T-helper 17 cell (primary cell): ENCODE measurements around the gene OLFML2A. TPM values are rescaled to one million over a fixed set of nuclear protein-coding genes. Genes with fewer than 3 reads are reported as not detected.

Experiments
- ATAC-seq: fragments of 150-1000 bp; cut with Tn5 transposase; 2 replicates; pipeline ENCODE4 v1.10.0; 2021; ENCODE audit warnings: mild to moderate bottlenecking, moderate library complexity
- DNase-seq, 3 donors: peaks; one replicate each; pipeline versions ENCODE4 v3.0.0 to v3.0.0-alpha.2; 2020 to 2021
- H3K9me3 ChIP-seq: one replicate; pipeline ENCODE4 v1.7.0; 2013; ENCODE audit warnings: low read length, mild to moderate bottlenecking; ENCODE audit not compliant: control insufficient read depth, poor library complexity, severe bottlenecking
- H3K27ac Mint-ChIP-seq: one replicate; pipeline ENCODE4 v1.8.0; 2022; ENCODE audit warnings: mild to moderate bottlenecking, moderate library complexity, mixed read lengths
- H3K27me3 Mint-ChIP-seq: one replicate; pipeline ENCODE4 v1.8.0; 2022; ENCODE audit warnings: mixed read lengths
- H3K36me3 Mint-ChIP-seq: one replicate; pipeline ENCODE4 v1.8.0; 2022; ENCODE audit warnings: low read depth, mixed read lengths
- H3K4me1 Mint-ChIP-seq: one replicate; pipeline ENCODE4 v1.8.0; 2022; ENCODE audit warnings: mild to moderate bottlenecking, mixed read lengths
- H3K4me3 Mint-ChIP-seq: one replicate; pipeline ENCODE4 v1.8.0; 2022; ENCODE audit warnings: mild to moderate bottlenecking, moderate library complexity, mixed read lengths
- total RNA-seq, 4 donors: library from RNA in 2 of 4; stranded (reverse) in 2 of 4; gene quantifications; one replicate each; pipeline ENCODE4 v1.2.3 and lab custom pipeline; 2022 to 2026

The OLFML2A gene
- total RNA-seq, 2 donors from 2014 or later: not detected

DNA sequence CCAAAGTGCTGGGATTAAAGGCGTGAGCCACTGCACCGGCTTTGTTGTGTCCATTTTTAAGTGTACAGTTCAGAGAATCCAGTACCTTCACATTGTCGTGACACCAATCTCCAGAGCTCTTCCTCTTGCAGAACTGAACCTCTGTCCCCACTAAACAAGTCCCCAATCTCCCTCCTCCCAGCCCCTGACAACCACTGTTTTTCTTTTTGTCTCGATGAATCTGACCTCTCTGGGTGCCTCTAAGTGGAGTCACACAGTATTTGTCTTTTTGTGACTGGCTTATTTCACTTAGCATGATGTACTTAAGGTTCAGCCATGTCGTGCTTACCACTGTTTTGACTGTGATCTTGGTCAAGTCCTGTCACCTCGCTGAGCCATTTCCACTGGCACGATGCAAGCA is 77.9 kb downstream of the OLFML2A start:
- no peaks in the 10 kb centered on the region for H3K9me3 ChIP-seq
- Mint-ChIP-seq H3K27me3 (no peaks in the 10 kb centered on the region), H3K4me1 (peaks cover 16% of the 10 kb centered on the region), H3K4me3 (no peak overlapping the region), H3K36me3 (no peaks in the 10 kb centered on the region), H3K27ac (peak overlapping the region; percentile 93)
- no peak for DNase-seq
- ATAC-seq: no peak

DNA sequence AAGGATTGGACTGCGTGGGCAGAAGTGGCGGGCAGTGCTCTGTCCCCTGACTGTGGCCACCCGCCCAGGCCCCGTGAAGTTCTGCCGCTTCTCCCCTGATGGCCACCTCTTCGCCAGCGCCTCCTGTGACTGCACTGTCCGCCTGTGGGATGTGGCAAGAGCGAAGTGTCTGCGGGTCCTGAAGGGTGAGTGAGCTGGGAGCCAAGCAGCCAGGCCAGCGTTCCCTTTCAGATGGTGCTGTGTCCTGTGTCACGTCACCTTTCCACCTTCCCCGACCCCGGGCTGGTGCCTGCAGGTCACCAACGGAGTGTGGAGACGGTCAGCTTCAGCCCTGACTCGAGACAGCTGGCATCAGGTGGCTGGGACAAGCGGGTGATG is 78.6 kb downstream of the OLFML2A start:
- DNase-seq (no peak), ATAC-seq (no peak)
- H3K36me3 Mint-ChIP-seq: peaks cover 4% of the 10 kb centered on the region
- H3K27me3 Mint-ChIP-seq: no peaks in the 10 kb centered on the region
- no peak overlapping the region for H3K4me3 Mint-ChIP-seq
- H3K4me1 Mint-ChIP-seq: peaks cover 23% of the 10 kb centered on the region
- no peaks in the 10 kb centered on the region for H3K9me3 ChIP-seq
- H3K27ac Mint-ChIP-seq: peak overlapping the region; percentile 93

GRCh38 chr9:124855944-124856765 is 79.2 kb downstream of the OLFML2A start:
- Mint-ChIP-seq H3K4me3 (no peak overlapping the region), H3K27me3 (no peaks in the 10 kb centered on the region), H3K4me1 (peaks cover 24% of the 10 kb centered on the region), H3K27ac (peak overlapping the region; percentile 93), H3K36me3 (peaks cover 4% of the 10 kb centered on the region)
- ATAC-seq (no peak), DNase-seq (no peak)
- H3K9me3 ChIP-seq: no peaks in the 10 kb centered on the region

DNA sequence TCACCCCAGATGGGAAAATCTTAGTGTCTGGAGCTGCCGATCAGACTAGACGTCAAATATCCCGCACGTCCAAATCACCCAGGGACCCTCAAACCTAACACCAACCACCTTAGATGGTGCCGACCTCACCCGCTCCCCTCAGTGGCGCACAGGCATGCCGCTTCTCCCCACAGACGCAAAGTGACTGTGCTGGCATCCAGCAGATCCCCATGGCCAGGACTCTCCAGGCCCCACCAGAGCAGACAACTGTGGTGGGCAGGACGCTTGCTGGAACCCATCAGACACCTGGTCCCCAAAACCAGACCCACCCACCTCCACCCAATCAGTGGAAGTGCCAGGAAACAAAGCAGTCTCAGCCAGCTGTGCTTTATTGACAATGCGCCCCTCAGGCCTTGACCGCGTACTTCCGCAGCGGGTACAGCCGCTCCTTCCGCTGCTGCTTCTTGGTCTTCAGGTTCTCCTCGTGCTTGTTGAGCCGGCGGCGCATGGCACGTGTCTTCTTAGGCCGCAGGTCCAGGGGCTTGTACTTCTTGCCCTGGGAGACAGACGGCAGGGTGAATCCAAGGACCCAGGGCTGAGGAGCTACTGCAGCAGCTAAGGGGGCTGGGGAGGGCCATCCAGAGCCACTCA is 80.7 kb downstream of the OLFML2A start:
- ATAC-seq (no peak), DNase-seq (no peak)
- H3K9me3 ChIP-seq: no peaks in the 10 kb centered on the region
- H3K27ac Mint-ChIP-seq: peak overlapping the region; percentile 9
- peaks cover 4% of the 10 kb centered on the region for H3K36me3 Mint-ChIP-seq
- H3K27me3 Mint-ChIP-seq: no peaks in the 10 kb centered on the region
- H3K4me3 Mint-ChIP-seq: no peak overlapping the region
- H3K4me1 Mint-ChIP-seq: peaks cover 25% of the 10 kb centered on the region

DNA sequence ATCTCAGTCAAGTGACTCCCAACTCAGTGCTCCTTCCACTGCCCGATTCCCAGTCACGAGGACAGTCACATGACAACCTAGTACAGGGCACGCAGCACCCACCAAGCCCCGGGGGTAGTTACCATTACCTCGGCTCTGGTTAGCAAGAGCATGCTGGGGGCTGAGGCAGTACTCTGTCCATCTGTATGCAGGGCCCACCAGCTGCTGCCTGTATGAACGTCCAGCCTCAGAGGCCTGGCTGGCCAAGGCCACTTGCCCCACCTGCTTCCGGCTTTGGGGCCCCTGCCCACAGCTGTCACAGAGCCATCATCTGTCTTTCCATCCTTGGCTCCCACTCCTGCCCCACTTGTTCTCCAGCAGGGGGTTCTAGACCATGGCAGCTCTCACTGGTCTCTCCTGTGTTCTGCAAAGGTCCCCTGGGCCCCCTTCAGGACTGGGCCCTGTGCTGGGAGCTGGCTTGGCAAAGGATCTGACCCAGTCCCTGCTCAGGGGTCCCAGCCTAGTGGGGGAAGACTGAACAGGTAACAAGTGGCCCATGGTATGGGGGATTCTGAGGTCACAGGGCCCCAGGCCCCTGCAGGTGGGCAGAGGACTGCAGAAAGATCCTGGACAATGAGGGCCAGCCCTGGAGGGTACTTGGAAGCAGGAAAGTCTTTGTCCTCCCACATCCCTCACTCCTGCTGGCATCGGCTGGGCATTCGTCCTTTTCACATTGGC is 81.6 kb downstream of the OLFML2A start:
- DNase-seq: no peak
- peaks cover 22% of the 10 kb centered on the region for H3K4me1 Mint-ChIP-seq
- no peak overlapping the region for H3K4me3 Mint-ChIP-seq
- no peaks in the 10 kb centered on the region for H3K27me3 Mint-ChIP-seq
- H3K36me3 Mint-ChIP-seq: peaks cover 4% of the 10 kb centered on the region
- ATAC-seq: no peak
- no peak overlapping the region for H3K27ac Mint-ChIP-seq
- H3K9me3 ChIP-seq: no peaks in the 10 kb centered on the region

DNA sequence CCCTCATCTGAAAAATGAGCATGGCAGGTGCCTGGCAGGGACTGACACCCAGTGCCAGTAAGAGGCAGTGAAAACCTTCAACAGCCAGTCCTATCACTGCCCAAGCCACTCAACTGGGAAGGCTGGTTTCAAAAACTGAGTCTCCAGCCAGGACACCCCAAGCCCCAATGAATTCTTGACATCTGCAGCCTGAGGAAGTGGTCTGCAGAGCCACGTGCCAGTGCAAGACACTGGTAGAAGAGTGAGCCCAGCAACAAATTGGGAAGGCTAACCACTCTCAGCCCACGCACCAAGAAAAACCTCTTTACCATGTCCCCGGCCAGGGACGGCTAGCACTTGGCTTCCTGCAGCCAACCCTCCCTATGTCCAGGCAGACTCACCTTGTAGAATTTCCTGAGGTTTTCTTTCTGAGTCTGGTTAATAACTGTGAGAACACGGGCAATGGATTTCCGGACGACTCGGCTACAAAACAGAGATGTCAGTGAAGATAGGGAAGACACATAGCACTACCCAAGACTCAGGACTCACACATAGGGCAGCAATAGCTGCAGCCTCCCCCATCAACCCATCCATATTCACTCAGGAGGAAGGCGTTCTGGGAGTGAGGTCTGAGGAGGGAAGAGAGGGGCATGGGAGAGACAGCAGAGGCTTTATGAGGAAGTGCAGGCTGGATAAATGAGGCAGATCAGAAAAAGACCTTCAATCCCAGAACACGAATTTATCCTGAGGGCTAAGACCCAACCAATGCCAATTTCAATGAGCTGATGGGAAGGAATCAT is 83.1 kb downstream of the OLFML2A start:
- peaks cover 4% of the 10 kb centered on the region for H3K36me3 Mint-ChIP-seq
- H3K4me3 Mint-ChIP-seq: peak overlapping the region; percentile 86
- peaks cover 19% of the 10 kb centered on the region for H3K4me1 Mint-ChIP-seq
- H3K27me3 Mint-ChIP-seq: no peaks in the 10 kb centered on the region
- no peak for ATAC-seq
- no peaks in the 10 kb centered on the region for H3K9me3 ChIP-seq
- peak overlapping the region; percentile 95 for H3K27ac Mint-ChIP-seq
- DNase-seq: no peak

DNA sequence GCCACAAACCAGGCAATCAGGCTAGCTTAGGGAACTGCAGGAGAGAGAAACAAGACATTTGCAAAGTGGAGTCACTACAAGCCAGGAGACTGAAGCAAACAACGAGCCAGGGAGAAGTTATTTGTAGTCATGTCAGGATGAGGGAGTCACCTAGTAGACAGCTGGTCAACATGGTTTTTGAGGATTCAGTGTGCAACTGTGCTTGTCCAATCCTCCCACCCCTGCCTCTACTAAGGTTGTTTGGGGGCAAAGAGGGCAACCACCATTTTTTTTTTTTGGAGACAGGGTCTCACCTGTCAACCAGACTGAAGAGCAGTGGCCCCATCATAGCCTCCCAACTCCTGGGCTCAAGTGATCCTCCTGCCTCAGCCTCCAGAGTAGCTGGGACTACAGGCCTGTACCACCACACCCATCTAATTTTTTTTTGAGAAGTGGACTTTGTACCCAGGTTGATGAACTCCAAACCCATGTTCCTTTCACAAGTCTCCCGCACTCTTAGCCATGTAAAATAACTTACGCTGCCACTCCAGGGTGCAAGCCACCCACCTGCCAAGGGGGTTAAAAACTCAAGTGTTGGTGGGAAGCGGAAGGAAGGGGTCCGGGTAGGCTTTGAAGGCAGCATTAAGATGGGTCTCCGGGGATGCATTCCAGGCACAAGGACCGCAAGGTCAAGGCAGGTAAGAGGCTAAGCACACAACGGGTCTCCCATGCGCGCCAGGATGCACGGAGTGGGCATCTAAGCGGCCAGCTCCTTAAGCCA is 83.8 kb downstream of the OLFML2A start:
- ATAC-seq (no peak), DNase-seq (no peak)
- H3K27ac Mint-ChIP-seq: peak overlapping the region; percentile 95
- peak overlapping the region; percentile 95 for H3K4me3 Mint-ChIP-seq
- H3K27me3 Mint-ChIP-seq: no peaks in the 10 kb centered on the region
- peaks cover 19% of the 10 kb centered on the region for H3K4me1 Mint-ChIP-seq
- H3K9me3 ChIP-seq: no peaks in the 10 kb centered on the region
- peaks cover 4% of the 10 kb centered on the region for H3K36me3 Mint-ChIP-seq

DNA sequence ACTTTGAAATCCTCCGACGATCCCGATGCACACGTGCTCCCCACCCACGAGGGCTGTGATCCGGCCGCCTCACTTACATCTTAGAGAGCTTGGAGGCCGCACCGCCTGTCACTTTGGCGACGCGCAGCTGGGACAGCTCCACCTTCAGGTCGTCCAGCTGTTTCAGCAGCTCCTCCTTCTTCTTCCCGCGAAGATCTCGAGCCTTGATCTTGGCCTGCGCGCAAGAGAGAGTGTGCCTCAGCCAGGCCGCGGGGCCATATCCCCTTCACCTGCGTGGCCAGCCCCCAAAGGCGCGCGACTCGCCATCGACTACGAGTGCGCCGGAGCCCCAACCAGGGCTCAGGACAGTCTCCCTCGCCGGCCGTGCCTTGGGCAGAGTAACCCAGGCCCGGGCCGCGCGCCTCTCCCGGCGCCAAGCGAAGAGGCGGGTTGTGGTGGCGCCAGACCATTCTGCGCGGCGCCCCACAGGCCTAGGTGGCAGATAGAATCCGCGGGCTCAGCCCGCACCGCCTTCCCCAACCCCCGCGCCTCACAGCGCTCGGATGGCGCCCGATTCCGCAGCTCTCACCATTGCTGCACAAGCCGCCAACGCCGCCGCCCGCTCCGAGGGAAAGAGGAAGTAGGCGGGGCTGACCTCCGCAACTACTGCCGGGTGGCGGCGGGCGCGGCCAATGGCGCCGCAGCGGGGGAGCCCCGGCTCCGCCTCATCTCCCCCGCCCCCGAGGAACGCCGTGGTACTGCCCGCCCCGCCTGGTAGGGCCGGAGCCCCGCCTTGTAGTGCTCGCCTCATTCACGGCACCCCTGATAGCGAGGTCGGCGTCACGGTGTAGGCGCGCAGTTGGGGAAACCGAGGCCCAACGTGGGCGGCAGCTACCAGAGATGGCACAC is 84.7 kb downstream of the OLFML2A start, which contains the start of the genes ARPC5L and RPL35:
ARPC5L (plus strand) TSS at position 789 of the 888 bp plus-strand sequence. CDS start 7,161 bp downstream, outside the sequence.
RPL35 (minus strand) TSS at position 616 of the 888 bp plus-strand sequence; CDS start at position 571, 45 bp downstream.
- DNase-seq (peak; percentile 94 to 97 (median 94)), ATAC-seq (peak; percentile 95)
- no peaks in the 10 kb centered on the region for H3K9me3 ChIP-seq
- Mint-ChIP-seq H3K27ac (peak within 1 kb of the TSS; percentile 95), H3K27me3 (no peaks in the 10 kb centered on the region), H3K4me3 (peak within 1 kb of the TSS; percentile 95), H3K36me3 (peaks cover 4% of the 10 kb centered on the region), H3K4me1 (peaks cover 19% of the 10 kb centered on the region)

DNA sequence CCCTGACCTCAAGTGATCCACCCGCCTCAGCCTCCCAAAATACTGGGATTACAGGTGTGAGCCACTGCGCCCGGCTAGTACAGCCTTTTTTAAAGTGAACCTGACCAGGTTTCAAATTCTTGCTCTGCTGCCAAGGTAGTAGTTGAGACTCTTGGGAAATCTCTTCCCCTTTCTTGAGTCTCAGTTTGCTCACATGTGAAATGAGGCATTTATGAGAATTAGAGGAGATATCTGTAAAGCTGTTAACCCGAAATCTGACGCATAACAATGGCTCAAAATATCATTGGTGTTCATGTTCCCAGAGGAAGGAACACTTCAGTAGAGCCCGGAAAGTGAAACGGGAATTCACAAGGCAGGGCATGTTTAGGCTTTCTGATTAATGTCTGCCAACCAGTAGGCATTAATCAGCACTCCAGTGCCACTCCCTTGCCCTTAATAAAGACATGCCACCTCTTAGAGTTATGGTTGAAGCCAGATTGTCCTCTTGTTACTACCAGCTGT is 86.5 kb downstream of the OLFML2A start:
- DNase-seq: no peak

More for the DNA sequence above, 86.5 kb downstream of the OLFML2A start:
- H3K4me3 Mint-ChIP-seq: peak overlapping the region; percentile 50
- peaks cover 20% of the 10 kb centered on the region for H3K4me1 Mint-ChIP-seq
- peaks cover 4% of the 10 kb centered on the region for H3K36me3 Mint-ChIP-seq
- H3K9me3 ChIP-seq: no peaks in the 10 kb centered on the region
- H3K27ac Mint-ChIP-seq: peak overlapping the region; percentile 9
- ATAC-seq: no peak
- no peaks in the 10 kb centered on the region for H3K27me3 Mint-ChIP-seq
